ENCODE results near the gene CCDC102A. TPM values are rescaled to one million over a fixed set of nuclear protein-coding genes. Genes with fewer than 3 reads are reported as not detected.

The CCDC102A gene
- total and polyA plus RNA-seq, 2 donors (not counting 3 experiments of a cell fraction or from before 2014, with no cell fraction given) = 7.8 to 12.2 TPM

GRCh38 chr16:57481421-57481820 lies 55.0 kb downstream of the CCDC102A start:
- no peak for DNase-seq (ENCODE audit: low read depth, low spot score)
- Histone ChIP-seq H3K27ac (ENCODE audit: insufficient read depth, low read depth, low read length) (no peak overlapping the region), H3K4me1 (ENCODE audit: control insufficient read depth, extremely low read depth, insufficient read depth, low read length) (peaks cover 25% of the 10 kb centered on the region), H3K27me3 (ENCODE audit: control insufficient read depth in 2 of 2, insufficient read depth in 2 of 2, low read length in 2 of 2) (no peaks in the 10 kb centered on the region), H3K9ac (replicated peaks; ENCODE audit: extremely low read depth, insufficient read depth, low read length) (no peak overlapping the region), H3K79me2 (ENCODE audit: control insufficient read depth, insufficient read depth, low read length) (peaks cover 15% of the 10 kb centered on the region), H3K4me2 (ENCODE audit: insufficient read depth, low read length) (no peak overlapping the region), H3K4me3 (replicated peaks in 1 of 3; ENCODE audit: insufficient read depth in 1 of 3, low read depth in 1 of 3, low read length in 3 of 3) (no peak overlapping the region), H3K36me3 (ENCODE audit: control insufficient read depth in 2 of 2, extremely low read depth in 1 of 2, insufficient read depth in 2 of 2, low read length in 2 of 2) (no peaks in the 10 kb centered on the region), H2AFZ (ENCODE audit: low read depth, low read length) (no peak overlapping the region), H3K9me1 (replicated peaks; ENCODE audit: control insufficient read depth, extremely low read depth, insufficient read depth, low read length) (no peaks in the 10 kb centered on the region), H3K9me3 (replicated peaks; ENCODE audit: control insufficient read depth, insufficient read depth, low read length) (no peaks in the 10 kb centered on the region), H4K20me1 (replicated peaks; ENCODE audit: control insufficient read depth, extremely low read depth, insufficient read depth, low read length) (no peaks in the 10 kb centered on the region)
- dilution Hi-C loops (cut with MboI; ENCODE audit: extremely low pct_ligation_motif_present, low sequenced_read_pairs) (no loop called here), intact Hi-C loops (cut with micrococcal nuclease) (no loop called here)
- TF ChIP-seq CTCF (IDR thresholded peaks at IDR 0.05; ENCODE audit: extremely low read depth in 1 of 2, insufficient read depth in 1 of 2, low read depth in 1 of 2, low read length in 2 of 2) (no peak), EZH2 (IDR thresholded peaks at IDR 0.05; ENCODE audit: borderline replicate concordance, low read depth, low read length, severe bottlenecking) (no peak), POLR2A (IDR thresholded peaks at IDR 0.05; ENCODE audit: low read depth, low read length) (no peak), GATA2 (IDR thresholded peaks at IDR 0.05; ENCODE audit: insufficient read depth, insufficient read length, low read depth, low read length) (no peak), JUN (IDR thresholded peaks at IDR 0.05; ENCODE audit: borderline replicate concordance, insufficient read depth, insufficient read length, low read depth) (no peak), MYC (IDR thresholded peaks at IDR 0.05; ENCODE audit: low read depth, low read length) (no peak), FOS (IDR thresholded peaks at IDR 0.05; ENCODE audit: borderline replicate concordance, insufficient read depth, low read length) (no peak), MAX (IDR thresholded peaks at IDR 0.05; ENCODE audit: insufficient read depth, insufficient read length) (no peak), POLR2AphosphoS5 (IDR thresholded peaks at IDR 0.05; ENCODE audit: insufficient read depth, low read depth, low read length) (no peak)
- ChIA-PET POLR2A (no interaction called here), CTCF (interaction anchor here (1.4 kb wide), 1 partner anchor 38 kb away, joined by 8 read pairs; no protein-coding TSS in a partner anchor)
- FAIRE-seq = no peak
- no TSS peak for BruUV-seq (replicated peaks)

Data from endothelial cell of umbilical vein (primary cell).